Measurements from ENCODE around the gene SEC22B.
"Not testable (repeated sequence)": the region's sequence is repeated elsewhere in the genome, so short reads cannot be mapped to it uniquely, and the experiment has no call there.

The SEC22B gene

DNA sequence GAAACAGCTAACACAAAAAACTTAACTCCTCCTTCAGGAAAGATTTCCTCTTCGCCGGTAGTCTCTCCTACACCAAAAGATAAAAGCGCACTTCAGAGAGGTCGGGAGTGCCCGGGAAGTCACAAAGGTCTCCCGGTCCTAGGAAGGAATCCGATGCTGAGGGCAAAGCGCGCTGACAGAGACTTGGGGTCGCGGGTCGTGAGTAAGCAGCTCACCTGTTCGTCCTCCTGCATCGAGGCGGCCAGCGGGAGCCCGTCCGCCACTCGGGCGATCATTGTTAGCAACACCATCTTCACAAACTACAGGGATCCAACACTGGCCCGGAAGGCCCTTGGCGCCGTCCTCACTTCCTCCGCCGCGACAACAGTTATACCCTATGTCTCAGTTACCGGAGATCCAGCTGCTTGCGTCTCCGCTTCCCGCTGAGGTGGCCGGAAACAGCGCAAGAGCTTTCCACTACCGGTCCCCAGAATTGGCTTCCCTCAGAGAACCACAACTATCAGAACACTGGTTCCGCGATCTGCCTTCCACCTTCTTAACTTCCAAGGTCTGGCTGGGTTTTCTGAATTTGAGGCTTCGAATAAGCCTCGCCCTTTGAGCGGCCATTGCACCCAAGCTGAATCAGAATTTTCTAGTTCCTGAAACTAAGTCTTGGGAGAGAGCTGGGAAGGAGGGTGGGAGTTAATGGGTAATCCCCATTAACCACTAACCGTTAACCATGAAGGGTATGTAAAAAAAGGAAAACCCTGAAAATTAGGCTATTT lies at the start of gene SEC22B:
TSS of gene SEC22B (minus strand) at position 429 of the 764 bp plus-strand sequence. CDS start at position 290, 139 bp downstream.
- DNase-seq: peak; percentile 84

DNA sequence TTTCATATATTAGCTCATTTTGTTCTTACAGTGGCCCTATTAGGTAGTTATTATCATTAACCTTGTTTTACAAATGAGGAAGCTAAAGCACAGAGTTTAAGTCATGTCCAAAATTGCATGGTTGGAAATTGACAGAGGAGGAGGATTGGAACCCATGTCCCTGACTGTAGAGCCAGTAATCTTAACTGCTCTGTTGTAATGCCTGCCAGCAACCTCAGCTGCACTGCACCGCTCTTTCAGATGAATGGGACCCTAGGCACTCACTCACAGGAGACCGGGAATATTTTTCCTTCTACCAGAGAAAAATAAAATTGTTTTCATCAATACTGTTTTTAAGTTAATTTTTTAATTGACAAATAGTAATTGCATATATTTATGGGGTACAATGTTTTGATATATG lies 41.6 kb upstream of the SEC22B start:
- not testable (repeated sequence) for DNase-seq

DNA sequence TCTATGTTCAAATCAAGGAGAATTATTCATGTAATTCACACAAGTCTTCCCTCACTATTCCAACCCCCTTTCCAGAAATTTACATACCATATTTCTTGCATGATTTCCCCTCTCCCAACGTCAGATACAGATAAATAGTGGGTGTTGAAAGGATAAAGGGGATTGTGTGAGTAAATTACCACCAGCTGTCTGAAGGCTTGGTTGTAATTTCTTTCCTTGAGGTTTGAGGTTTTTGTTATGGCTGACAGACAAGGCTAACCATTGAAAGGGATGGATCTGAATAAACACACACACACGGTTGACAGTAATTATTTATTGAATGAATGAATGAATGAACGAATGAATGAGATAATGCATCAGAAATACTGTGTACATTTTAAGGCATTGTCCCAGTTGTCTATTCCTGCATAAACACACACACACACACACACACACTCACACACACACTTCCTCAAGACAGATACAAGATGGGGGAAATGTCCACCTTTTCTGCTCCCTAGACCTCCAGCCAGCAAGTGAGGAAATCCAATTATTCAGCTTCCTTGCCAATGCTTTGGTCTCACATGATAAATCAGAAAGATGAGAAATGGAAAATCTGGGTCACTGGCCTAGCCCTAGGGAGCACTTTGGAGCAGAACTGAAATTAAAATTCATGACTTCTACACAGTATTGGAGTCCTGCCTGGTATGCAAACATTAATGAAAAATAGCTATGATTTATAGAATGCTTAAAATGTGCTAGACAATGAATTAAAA lies 41.0 kb upstream of the SEC22B start:
- DNase-seq: not testable (repeated sequence)

DNA sequence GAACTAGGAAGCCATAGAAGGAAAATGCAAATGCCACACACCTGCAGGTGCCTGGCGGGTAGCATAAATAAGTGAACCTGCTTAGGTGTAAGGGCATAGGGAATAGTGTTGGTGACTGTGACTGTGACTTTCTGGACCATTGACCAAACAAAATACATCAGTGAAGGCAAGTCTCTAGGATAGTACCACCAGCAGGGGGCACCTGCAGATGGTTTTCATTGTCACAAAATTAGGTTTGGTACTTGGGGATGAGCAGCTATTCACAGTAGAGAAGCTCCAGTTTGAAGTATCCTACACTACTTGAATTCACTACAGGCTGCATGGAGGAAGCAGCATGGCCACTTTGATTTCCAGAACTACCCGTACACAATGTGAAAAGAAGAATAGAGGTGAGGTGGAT lies 37.3 kb upstream of the SEC22B start:
- not testable (repeated sequence) for DNase-seq

DNA sequence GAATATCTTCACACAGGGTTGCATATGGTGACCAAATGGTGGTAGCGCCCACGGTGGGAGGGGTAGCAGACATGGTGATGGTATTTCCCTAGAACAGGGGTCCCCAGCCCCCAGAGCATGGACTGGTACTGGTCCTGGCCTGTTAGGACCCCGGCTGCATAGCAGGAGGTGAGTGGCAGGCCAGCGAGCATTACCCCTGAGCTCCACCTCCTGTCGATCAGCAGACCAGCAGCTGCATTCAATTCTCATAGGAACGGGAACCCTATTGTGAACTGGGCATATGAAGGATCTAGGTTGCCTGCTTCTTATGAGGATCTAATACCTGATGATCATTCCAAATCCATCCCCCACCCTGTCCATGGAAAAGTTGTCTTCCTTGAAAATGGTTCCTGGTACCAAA lies 34.4 kb upstream of the SEC22B start:
- DNase-seq: not testable (repeated sequence)

DNA sequence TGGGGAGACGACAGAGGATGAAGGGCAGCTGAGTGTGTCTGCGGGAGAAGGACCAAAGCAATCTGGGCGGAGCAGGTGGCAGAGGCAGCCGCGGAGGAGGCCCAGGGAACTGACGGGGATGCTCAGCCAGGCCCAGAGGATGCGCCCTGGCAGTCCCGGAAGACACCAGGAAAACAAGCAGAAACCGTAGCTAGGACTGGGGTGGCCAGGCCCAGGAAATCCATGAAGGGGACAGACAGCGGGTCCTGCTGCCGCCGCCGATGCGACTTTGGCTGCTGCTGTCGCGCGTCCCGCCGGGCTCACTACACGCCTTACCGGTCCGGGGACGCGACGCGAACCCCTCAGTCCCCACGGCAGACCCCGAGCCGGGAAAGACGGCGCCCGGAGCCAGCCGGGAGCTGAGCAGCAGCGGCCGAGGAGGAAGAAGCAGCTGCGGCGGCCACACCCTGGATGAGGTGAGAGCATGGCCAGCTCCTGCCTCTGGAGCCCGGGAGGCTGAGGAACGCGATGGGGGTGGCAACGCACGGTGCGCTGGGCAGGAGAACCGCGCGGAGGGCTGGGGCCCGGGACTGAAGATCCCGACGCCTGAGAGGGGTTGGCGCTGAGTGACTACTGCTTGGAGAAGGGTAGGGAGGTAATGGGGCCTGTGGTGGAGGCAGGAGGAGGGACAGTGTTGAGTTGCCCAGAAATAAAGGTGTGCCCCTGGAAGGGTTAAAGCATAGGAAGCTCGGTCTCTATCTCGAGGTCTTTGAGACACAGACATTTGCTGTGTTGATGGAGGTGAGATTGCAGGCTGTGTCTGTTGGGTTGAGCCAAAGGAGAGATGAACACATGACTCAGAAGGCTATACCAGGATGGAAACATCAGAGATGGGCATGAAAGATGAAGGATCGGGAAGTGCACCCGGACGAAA lies 20.8 kb upstream of the SEC22B start:
- not testable (repeated sequence) for DNase-seq

DNA sequence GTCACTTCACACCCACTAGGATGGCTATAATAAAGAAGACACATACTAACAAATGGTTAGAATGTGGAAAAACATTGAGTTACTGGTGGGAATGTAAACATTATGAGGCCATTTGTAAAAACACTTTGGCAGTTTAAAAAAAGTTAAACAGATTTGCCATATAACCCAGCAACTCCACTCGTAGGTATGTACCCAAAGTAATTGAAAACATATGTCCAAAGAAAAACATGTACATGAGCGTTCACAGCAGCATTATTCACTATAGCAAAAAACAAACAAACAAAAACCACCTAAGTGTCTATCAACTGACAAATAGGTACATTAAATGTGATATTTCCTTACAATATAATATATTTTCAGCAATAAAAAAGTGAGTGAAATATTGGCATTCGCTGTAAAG lies 12.3 kb upstream of the SEC22B start:
- not testable (repeated sequence) for DNase-seq

DNA sequence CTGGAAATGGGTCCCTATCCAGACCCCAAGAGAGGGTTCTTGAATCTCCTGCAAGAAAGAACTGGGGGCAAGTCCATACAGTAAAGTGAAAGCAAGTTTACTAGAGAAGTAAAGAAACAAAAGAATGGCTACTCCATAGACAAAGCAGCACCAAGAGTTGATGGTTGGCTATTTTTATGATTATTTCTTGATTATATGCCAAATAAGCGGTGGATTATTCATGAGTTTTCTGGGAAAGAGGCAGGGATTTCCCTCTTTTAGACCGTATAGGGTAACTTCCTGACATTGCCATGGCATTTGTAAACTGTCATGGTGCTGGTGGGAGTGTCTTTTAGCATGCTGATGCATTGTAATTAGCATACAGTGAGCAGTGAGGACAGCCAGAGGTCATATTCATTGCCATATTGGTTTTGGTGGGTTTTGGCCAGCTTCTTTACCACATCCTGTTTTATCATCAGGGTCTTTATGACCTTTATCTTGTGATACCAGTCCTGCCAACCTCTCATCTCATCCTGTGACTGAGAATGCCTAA lies 5.9 kb upstream of the SEC22B start:
- DNase-seq: not testable (repeated sequence)

DNA sequence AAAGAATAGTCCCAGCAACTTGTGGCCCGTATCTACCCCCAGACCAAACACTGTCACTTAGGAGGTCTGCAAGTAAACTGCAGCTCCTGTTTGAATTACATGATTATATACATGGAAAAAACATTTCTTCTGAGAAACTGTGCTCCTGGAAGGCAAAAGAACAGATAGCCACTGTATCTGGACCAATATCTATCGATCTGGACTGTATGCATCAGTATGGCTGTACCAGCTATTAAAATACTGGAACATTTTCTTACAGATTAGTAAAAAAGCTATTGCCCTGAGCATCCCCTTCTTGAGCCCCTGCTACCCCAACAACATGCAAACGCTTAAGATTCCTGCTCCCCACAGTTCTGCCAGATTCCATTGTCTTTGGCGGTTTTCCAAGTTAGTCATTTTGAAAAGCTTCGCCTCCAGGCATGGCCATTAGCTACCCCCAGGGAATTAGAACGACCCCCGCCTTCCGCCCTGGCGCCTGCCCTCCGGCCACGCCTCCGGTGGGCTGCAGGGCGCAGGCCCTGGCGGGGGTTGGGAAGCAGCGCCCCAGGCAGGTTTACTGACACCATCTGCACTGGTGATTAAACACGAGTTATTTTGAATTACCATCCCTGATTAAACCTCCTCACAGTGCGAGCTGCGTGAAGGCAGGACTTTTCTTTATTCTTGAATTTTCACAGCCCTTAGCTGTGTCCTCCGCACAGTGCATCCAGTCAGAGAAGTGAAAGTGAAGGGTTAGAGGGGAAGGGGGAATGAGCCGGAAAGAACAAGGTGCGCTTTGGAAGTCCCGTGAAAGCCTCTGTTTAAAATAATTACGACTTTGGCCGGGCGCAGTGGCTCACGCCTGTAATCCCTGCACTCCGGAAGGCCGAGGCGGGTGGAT lies 3.7 kb upstream of the SEC22B start:
- not testable (repeated sequence) for DNase-seq

DNA sequence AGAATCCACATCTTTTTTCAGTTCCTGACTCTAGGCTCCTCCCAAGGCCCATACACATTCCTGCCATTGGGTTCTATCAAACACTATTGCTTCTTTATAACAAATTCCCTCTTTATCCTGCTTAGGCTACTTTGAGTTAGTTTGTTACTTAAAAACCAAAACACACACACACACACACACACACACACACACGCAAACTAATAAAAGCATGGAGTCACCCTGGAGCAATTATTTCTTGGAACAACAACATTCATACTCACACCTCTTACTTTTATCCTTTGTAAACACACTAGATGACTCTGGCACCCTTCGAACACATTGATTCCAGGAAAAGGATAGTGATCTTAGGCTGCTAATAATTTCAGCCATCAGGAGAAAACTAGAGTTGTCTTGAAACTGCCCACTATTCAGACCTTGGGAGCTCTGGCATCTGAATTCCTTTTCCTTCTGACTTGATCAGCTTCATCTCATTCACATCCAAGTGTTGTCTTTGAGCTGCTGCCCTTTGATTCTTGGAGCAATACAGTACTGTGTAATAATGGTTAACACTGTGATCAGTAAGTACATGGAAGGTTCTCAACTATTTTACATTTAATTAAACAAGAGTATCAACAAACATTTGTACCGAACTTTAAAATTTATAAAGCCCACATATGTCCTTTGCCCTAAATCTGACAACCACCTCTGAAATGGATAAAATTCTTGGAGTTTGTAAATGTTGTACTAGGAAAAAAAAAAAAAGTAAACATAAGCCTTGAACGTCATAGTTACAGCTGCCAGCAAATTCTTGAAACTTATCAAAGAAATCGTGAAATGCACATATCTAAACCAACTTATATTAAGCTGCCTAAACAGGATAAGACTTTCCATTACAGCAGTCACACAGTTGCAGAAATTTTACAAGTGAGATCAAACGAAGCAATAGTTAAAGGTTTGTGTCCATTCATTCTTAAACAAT lies 2.8 kb upstream of the SEC22B start:
- no peak for DNase-seq

DNA sequence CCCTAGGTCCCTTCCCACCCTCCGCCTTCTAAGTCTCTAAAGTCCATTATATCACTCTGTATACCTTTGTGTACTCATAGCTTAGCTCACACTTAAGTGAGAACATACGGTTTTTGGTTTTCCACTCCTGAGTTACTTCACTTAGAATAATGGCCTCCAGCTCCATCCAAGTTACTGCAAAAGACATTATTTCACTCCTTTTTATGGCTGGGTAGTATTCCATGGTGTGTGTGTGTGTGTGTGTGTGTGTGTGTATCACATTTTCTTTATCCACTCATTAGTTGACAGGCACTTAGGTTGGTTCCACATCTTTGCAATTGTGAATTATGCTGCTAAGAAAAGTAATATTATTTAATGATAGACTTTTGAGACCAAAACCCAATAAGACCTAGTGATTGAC lies 1.7 kb upstream of the SEC22B start:
- not testable (repeated sequence) for DNase-seq

DNA sequence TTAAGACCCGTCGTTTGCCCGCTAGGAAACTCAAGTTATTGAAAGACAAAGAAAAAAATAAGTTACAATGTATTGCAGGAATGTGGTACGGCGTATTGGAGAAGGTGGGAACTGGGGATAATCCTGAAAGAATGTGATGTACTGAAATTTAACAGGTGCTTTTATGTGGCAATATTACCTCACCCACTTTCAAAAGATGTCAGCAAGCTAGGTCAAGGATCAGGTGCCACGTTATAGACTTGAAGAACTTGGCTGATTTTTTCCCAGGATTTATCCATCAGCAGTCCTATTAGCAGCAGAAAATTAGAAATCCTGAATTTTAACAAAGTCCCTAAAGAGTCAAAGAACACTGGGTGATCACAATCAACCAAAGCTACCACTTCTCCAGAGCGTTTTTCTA lies 632 bp downstream of the SEC22B start:
- DNase-seq: not testable (repeated sequence)

DNA sequence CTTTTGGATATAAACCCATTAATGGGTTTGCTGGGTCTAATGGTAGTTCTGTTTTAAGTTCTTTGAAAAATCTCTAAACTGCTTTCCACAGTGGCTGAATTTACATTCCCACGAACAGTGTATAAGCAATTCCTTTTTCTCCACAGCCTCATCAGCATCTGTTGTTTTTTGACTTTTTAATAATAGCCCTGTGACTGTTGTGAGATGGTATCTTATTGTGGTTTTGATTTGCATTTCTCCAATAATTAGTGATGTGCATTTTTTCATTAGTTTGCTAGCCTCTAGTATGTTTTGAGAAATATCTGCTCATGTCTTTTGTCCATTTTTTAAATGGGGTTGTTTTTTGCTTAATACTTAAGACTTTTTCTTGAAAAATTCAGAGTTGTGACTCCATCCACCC lies 11.6 kb downstream of the SEC22B start:
- not testable (repeated sequence) for DNase-seq

DNA sequence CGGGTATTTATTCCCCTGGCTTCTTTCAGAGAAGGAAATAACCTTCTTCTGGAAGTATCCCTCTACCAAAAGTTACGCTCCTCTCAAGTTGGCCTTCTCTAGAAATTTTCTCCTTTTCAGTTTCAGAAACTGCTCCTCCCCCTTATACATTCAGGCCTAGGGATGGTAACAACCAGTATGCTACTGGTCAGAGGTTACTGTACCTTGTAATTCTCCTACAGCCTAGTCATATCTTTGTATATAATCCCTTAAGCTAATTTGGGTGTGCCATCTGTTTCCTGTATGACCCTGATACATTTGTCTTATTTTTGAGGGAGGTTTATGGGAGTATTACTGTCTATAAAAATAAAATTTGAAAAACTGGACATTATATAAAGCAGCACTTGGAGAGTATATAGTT lies 14.3 kb downstream of the SEC22B start:
- DNase-seq: not testable (repeated sequence)

DNA sequence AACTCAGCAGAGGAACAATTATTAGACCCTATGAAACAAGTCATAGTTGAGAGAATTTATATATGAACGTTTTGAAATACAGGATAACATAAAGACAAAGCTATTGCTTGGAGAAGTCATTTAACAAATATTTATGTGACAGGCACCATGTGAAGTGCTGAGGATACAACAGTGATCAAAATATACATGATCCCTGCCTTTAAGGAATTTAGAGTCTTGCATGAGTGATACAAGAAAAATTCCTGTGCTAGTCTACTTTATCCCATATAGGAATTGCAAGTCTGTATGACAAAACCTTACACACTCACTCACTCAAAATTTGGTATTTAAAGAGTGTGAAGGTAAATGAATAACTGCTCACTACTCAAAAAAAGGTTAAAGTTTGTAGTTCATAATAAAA lies 17.8 kb downstream of the SEC22B start:
- not testable (repeated sequence) for DNase-seq

DNA sequence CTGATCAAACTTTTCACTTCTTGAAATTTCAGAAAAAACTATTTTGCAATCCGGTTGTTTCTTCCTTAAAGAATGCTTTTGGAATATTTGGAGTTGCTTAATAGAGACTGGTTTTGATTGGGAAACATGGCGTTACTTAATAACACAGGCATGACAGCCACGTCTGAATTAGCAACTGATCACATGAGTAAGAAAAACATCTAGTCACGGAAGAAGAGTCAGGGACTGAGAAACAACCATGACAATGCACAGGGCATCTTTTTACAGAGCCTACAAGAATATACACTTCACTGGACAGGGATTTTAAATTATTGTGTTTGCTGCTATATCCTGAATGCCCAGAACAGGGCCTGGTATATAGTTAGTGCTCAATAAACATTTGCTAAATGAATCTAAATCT lies 18.2 kb downstream of the SEC22B start:
- not testable (repeated sequence) for DNase-seq

DNA sequence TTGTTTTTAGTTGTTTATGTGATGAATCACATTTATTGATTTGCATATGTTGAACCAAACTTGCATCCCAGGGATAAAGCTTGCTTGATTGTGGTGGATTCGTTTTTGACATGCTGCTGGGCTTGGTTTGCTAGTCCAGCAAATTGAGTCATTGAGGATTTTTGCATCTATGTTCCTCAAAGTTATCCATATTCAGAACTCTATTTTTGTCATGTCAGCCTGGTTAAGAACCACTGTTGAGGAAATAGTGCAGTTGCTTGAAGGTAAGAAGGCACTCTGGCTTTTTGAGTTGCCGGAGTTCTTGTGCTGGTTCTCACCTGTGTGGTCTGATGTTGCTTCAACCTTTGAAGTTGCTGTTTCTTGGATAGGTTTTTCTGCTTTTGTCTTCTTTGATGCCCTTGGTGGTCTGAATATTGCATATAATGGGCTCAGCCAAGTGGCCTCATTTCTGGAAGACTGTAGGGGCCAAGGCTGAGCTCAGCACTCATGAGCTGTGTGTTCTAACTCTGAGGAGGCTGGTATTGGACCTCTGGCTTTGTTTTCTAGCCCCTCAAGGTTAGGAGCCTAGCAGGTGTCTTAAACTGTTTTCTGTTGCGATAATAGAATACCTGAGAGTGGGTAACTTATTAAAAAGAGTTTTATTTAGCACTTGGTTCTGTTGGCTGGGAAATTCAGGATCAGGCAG lies 26.0 kb downstream of the SEC22B start:
- DNase-seq: not testable (repeated sequence)

DNA sequence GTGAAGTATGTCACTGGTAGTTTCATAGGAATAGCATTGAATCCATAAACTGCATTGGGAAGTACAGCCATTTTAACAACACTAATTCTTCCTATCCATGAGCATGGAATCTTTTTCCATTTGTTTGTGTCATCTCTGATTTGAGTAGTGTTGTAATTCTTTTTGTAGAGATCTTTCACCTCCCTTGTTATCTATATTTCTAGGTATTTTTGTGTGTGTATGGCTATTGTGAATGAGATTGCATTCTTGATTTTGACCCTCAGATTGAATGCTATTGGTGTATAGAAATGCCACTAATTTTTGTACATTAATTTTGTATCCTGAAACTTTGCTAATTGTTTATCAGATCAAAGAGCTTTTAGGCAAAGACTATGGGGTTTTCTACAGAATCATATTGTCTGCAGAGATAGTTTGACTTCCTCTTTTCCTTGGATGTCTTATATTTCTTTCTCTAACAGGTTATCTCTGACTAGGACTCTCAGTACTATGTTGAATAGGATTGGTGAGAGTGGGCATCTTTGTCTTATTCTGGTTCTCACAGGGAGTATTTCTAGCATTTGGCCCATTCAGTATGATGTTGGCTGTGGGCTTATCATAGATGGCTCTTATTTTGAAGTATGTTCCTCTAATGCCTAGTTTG lies 26.8 kb downstream of the SEC22B start:
- DNase-seq: not testable (repeated sequence)

DNA sequence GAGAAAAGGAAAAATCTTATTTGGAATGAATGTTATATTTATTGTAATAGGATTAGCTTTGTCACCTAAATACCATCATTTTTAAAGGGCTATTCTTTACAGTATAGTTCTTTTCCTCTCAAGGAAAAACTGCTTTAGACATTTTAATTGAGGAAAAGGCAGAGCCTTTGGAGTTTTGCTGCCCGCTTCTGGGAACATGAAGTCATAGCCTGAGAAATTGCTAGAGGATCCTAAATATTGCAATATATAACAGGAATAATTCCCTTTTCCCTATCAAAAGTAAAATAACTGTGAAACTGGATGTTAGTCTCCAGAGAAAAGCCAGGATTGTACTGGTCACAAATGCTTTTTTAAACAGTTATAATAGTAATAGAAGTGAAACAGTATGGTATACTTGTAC lies 30.5 kb downstream of the SEC22B start:
- DNase-seq: not testable (repeated sequence)
